ENCODE results near the gene GLT6D1.

GLT6D1 gene

GRCh38 chr9:135620558-135620957 is 18.8 kb downstream of the GLT6D1 start:
- DNase-seq: no peak

GRCh38 chr9:135619599-135619886 is 19.8 kb downstream of the GLT6D1 start:
- no peak for DNase-seq

- DNase-seq: no peak
These were observed 20.3 kb downstream of the GLT6D1 start for GRCh38 chr9:135618866-135619598.

DNA sequence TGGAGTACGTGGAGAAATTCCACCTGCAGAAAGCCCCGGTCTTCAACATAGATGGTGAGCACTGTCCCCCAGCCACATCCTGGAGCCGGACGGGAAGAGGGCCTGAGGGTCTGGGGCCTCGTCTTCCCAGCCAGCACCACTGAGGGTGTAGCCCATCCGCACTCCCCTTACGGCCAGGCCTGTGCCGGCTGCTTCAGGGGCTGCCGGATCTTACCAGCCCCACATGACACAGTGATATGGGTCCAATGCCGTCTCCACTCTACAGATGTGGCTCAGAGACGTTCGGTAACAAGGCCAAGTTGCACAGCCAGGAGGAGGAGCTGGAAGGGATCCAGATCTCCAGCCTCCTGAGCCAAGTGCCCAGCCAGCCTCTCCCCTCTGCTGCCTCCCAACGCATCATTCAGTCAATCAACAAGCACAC is 21.3 kb downstream of the GLT6D1 start:
- DNase-seq: no peak

- no peak for DNase-seq
These were observed 21.8 kb downstream of the GLT6D1 start for GRCh38 chr9:135617538-135617900.

GRCh38 chr9:135616619-135617537 is 22.5 kb downstream of the GLT6D1 start:
- no peak for DNase-seq

- no peak for DNase-seq
These were observed 23.4 kb downstream of the GLT6D1 start for GRCh38 chr9:135615666-135616618.

DNA sequence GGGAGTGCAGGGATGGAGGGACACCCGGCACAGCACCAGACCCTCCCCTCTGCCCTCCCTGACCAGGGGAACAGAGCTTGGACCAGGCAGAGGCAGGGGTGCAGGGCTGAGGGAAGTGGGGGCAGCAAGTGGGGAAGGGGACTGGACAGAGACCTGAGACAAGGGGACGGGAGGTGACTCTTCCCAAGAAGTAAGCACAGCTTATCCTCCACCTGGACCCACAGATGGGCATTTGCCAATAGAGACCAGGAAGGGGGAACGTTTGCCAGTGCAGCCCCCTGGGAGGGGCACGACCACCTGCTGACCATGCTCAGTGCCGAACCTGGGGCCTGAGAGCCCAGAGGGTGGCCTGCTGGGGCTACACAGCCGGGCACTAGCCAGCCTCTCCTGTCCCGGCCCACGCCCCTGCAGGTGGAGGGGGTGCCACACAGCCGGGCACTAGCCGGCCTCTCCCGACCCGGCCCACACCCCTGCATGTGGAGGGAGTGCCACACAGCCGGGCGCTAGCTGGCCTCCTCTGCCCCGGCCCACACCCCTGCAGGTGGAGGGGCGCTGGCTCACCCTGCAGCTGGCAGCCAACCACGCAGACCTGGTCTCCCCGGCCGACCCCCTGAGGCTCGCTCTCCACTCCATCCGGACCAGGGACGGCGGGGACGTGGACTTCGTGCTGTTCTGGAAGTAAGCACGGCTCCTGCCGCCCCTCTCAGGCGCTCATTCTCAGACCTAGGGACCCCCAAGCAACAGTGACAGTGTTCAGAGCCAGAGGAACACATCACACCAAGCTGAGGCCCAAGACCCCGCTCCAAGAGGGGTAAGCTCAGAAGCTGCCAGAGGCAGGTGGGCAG is 24.3 kb downstream of the GLT6D1 start:
- DNase-seq: no peak

- DNase-seq: no peak
These were observed 25.2 kb downstream of the GLT6D1 start for GRCh38 chr9:135613946-135614805.

- no peak for DNase-seq
These were observed 26.1 kb downstream of the GLT6D1 start for GRCh38 chr9:135612981-135613910.

GRCh38 chr9:135612437-135612836 is 26.9 kb downstream of the GLT6D1 start:
- DNase-seq: no peak

- DNase-seq: no peak
These were observed 27.5 kb downstream of the GLT6D1 start for GRCh38 chr9:135611875-135612209.

DNA sequence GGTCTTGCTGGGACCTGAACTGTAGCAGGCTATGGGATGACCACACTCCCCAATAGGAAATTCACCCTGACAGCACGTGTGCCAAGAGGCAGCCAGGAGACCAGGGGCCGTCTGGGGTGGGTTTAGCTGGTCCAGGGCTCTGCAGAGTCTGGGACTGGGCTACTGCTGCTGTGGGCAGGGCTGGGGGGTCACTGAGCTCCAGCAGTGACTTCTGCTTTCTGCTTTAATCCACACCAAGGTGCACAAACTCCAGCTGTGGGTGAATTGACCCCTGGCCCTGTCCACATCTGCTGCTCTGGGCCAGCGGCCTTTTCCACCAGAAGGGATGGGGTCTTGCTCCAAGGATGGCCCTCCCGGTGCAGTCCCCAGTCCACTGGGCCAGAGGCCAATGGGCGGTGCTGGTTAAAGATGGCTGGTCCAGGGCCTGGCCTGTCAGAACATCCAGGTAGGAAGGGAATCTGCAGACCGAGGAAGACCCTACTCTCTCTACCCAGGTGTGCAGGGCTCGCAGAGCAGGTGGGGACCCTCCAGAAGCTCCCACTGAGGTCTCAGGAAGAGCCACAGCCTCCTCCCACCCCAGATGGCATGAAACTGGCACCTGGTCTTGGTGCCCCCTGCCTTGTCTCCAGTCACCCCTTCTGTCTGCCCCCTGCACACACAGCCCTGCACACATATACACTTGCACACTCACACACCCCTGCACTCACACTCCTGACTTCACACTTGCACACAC is 28.0 kb downstream of the GLT6D1 start:
- DNase-seq: no peak

DNA sequence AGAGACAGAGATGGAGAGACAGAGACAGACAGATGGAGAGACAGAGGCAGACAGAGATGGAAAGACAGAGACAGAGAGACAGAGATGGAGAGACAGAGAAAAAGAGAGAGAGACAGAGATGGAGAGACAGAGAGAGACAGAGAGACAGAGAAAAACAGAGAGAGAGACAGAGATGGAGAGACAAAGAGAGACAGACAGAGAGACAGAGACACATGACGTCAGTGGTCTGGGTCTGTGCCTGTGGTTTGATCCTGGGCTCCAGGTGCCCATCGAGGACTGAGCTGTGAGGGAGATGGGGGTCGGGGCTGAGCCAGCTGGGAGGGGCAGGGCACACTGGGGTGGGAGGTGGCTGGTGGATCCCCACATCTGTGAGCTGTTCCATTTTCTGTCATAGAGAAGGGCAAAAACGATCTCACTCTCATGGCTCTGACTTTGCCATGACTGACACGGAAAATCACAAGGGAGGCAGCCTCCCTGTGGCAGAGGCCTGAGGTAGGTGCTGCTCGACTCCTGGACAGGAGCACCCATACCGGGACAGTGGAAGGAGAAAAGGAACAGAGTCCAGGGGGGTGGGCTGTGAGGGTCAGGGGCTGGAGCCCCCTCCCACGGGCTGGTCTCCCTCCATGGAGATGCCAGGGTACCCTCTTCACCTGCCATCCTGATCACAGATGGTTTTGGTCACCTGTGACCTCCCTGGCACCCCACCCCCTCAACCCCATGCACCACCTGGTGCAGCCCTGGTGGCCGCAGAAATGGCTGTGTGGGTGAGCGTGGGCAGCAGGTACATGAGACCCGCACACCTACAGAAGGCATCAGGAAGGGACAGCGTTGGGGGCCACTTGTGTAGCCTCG is 28.8 kb downstream of the GLT6D1 start:
- DNase-seq: peak; percentile 33

- DNase-seq: peak; percentile 43
These were observed 29.9 kb downstream of the GLT6D1 start for GRCh38 chr9:135609366-135609955.

- DNase-seq: peak; percentile 8
These were observed 30.4 kb downstream of the GLT6D1 start for GRCh38 chr9:135608999-135609317.

DNA sequence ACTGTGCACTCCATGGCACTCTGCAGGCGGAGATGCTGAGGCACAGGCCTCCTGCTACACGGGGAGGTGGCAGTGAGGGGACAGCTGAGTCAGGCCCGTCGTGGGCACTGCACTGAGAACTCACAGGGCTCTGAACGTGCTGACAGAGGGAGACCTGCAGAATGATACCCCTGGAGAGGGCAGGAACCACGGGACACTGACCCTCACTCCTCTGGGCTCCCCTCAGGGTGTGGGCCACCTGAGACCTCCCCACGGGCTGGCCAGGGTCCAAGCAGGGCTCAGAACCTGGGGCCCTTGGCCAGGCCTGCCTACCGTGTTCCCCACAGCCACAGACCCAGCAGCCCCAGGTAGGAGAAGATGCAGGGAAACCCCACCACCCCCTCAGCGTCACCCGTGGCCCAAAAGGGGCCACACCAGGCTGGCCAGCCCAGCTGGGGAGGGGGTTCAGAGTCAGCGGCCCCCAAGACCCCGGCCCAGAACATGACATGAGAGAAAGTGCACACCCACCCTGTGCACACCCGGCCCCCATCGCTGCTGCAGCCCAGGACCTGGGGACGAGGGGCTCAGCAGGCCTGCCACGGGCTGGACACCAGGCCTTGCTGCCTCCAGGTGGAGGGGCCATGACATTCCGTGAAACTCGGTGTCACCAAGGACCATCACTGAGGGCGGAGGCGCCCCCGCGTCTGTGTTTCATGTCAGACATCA is 30.9 kb downstream of the GLT6D1 start:
- peak; percentile 48 for DNase-seq

Measured in activated effector memory CD4-positive, alpha-beta T cell treated with anti-CD3 and anti-CD28 coated beads, Interleukin-2, amount 50 U/mL, for 16 hours (primary cell).